Measurements from ENCODE around the gene MAGI2.

DNA sequence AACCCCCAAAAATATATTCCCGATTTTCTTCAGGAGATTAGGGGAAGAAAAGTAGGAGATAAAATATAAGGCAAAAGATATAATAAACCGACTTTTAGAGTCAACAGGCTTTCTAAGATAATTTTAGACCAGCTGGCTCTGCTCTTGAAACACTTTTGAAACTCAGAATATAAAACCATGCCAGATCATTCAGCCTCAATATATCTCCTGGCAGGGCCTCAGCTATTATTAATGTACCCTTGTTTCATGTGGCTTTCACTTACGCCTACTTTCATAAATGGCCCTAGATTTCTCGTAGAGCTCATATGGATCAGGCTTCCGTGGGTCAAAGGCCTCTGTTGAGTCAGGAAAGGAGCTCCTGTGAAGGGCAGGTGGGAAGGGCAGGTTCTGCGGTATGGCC lies 1258.9 kb downstream of the MAGI2 start:
- TF ChIP-seq, protein P1, sequence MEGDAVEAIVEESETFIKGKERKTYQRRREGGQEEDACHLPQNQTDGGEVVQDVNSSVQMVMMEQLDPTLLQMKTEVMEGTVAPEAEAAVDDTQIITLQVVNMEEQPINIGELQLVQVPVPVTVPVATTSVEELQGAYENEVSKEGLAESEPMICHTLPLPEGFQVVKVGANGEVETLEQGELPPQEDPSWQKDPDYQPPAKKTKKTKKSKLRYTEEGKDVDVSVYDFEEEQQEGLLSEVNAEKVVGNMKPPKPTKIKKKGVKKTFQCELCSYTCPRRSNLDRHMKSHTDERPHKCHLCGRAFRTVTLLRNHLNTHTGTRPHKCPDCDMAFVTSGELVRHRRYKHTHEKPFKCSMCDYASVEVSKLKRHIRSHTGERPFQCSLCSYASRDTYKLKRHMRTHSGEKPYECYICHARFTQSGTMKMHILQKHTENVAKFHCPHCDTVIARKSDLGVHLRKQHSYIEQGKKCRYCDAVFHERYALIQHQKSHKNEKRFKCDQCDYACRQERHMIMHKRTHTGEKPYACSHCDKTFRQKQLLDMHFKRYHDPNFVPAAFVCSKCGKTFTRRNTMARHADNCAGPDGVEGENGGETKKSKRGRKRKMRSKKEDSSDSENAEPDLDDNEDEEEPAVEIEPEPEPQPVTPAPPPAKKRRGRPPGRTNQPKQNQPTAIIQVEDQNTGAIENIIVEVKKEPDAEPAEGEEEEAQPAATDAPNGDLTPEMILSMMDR (IDR thresholded peaks at IDR 0.05): no peak
- TF ChIP-seq POLR2AphosphoS5 (IDR thresholded peaks at IDR 0.05): no peak

Measured in breast epithelium (tissue), 3 donors.